ENCODE results near the gene MVD. TPM values are rescaled to one million over a fixed set of nuclear protein-coding genes. Genes with fewer than 3 reads are reported as not detected.
A peak's percentile ranks its signal among the peaks of the same experiment; 100 is the strongest.

Gene MVD
- total and polyA plus RNA-seq, 10 of the 15 experiments (the other 5 are each of a cell fraction or from before 2014, with no cell fraction given) = 5.0 to 147 (median 65.0) TPM

DNA sequence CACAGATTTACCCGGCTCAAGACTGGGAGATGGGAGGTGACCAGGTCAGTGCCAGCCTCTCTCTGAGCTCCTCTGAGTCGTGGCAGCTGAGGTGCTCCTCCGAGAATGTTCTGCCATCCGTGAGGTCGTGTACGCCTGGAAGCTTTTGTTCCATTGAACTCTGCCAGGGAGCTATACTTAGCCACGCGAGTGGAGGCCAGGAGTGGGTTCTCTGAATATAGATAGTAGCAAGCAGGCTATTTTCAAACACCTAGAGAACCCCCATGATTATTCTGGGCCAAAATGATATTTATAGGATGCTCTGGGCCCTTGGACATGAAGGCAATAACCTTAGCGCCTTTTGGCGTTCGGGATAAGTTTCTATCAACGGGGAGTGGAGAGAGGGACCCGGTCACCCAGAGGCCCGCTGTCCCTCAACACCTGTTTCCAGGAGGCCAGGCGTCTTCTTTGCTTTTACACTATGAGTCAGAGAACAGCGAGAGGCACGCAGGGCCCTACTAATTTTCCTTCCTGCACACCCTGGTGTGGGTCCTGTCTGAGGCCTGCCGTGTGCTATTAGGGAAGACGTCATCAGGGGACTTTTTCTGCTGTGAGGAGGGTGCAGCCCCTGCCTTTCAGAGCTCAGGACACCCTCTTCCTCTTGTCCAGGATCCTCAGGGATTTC lies 11.0 kb upstream of the MVD start:
- Histone ChIP-seq H3K36me3 (ENCODE audit: control insufficient read depth in 2 of 2, insufficient read depth in 2 of 2, low read length in 1 of 2) (no peaks in the 10 kb centered on the region), H3K79me2 (ENCODE audit: control insufficient read depth, insufficient read depth, low read length) (no peaks in the 10 kb centered on the region), H3K27me3 (replicated peaks in 1 of 2; ENCODE audit: control insufficient read depth in 2 of 2, insufficient read depth in 2 of 2, low read length in 1 of 2) (no peaks in the 10 kb centered on the region), H3K4me1 (ENCODE audit: control insufficient read depth, insufficient read depth, low read length) (no peaks in the 10 kb centered on the region; the same call in 1 of the 2 replicates), H3K9me3 (replicated peaks; ENCODE audit: control insufficient read depth, insufficient read depth, low read length) (no peaks in the 10 kb centered on the region), H4K20me1 (ENCODE audit: control insufficient read depth, insufficient read depth) (no peaks in the 10 kb centered on the region), H3K4me2 (ENCODE audit: control insufficient read depth, insufficient read depth) (no peak overlapping the region), H3K4me3 (no peak overlapping the region), H3K27ac (ENCODE audit: control insufficient read depth, insufficient read depth) (no peak overlapping the region), H2AFZ (ENCODE audit: control insufficient read depth, low read depth, low read length) (no peak overlapping the region), H3K9ac (ENCODE audit: control insufficient read depth, insufficient read depth, low read length) (no peak overlapping the region)
- ChIA-PET POLR2A (interaction anchor here (0.7 kb wide), 1 partner anchor 10 kb away, joined by 3 read pairs; no protein-coding TSS in a partner anchor), CTCF (interaction anchor here (1.0 to 1.1 kb wide), 2 partner anchors 11 to 22 kb away, joined by 3 read pairs; partner anchors contain the start of gene MVD), RAD21 (ENCODE audit: unreplicated experiment) (no interaction called here), SMC1A (ENCODE audit: uncharacterized antibody, unreplicated experiment) (interaction anchor here (0.7 kb wide), 1 partner anchor 9 kb away, joined by 3 read pairs; no protein-coding TSS in a partner anchor)
- FAIRE-seq (no peak), ATAC-seq (peak; percentile 75), DNase-seq (ENCODE audit: low read depth, low spot score) (no peak)
- WGBS (ENCODE audit: insufficient coverage, insufficient replicate concordance, low lambda C conversion rate, missing lambda C conversion rate) = 44% methylated on average over 19 of the region's 19 CpGs
- intact Hi-C loops (cut with micrococcal nuclease; ENCODE audit: unreplicated experiment) (no loop called here), in situ Hi-C loops (cut with MboI) (no loop called here)
- no TSS peak for BruUV-seq (replicated peaks)
- no peak for TF ChIP-seq PAX5 (IDR thresholded peaks at IDR 0.05; ENCODE audit: borderline replicate concordance, low read depth, low read length)
- no peak for TF ChIP-seq SMAD5 (IDR thresholded peaks at IDR 0.05; ENCODE audit: low read depth)
- TF ChIP-seq IRF3 (IDR thresholded peaks at IDR 0.05) = no peak
- 0 out of 2 replicates have a peak, but pooled peaks have one; percentile 6 for TF ChIP-seq BCL11A (IDR thresholded peaks at IDR 0.05; ENCODE audit: low read depth, low read length)
- no peak for TF ChIP-seq USF2 (IDR thresholded peaks at IDR 0.05; ENCODE audit: borderline replicate concordance, low read depth, low read length)
- no peak for TF ChIP-seq NFXL1 (IDR thresholded peaks at IDR 0.05; ENCODE audit: borderline replicate concordance)
- no peak for TF ChIP-seq ZNF217 (IDR thresholded peaks at IDR 0.05)
- no peak for TF ChIP-seq JUND (IDR thresholded peaks at IDR 0.05; ENCODE audit: low read depth, low read length)
- TF ChIP-seq, protein P1, sequence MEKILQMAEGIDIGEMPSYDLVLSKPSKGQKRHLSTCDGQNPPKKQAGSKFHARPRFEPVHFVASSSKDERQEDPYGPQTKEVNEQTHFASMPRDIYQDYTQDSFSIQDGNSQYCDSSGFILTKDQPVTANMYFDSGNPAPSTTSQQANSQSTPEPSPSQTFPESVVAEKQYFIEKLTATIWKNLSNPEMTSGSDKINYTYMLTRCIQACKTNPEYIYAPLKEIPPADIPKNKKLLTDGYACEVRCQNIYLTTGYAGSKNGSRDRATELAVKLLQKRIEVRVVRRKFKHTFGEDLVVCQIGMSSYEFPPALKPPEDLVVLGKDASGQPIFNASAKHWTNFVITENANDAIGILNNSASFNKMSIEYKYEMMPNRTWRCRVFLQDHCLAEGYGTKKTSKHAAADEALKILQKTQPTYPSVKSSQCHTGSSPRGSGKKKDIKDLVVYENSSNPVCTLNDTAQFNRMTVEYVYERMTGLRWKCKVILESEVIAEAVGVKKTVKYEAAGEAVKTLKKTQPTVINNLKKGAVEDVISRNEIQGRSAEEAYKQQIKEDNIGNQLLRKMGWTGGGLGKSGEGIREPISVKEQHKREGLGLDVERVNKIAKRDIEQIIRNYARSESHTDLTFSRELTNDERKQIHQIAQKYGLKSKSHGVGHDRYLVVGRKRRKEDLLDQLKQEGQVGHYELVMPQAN (conservative IDR thresholded peaks at IDR 0.05) = no peak
- peak; percentile 54; the same call in 1 of the 2 replicates for TF ChIP-seq TCF3 (IDR thresholded peaks at IDR 0.05; ENCODE audit: borderline replicate concordance, insufficient read depth, low read depth, low read length)
- TF ChIP-seq IKZF2 (IDR thresholded peaks at IDR 0.05) = no peak
- TF ChIP-seq SREBF2 (IDR thresholded peaks at IDR 0.05; ENCODE audit: low read length) = no peak
- TF ChIP-seq ATF2 (IDR thresholded peaks at IDR 0.05; ENCODE audit: low read length) = peak; percentile 58; the same call in 1 of the 2 replicates
- TF ChIP-seq TCF12 (IDR thresholded peaks at IDR 0.05; ENCODE audit: low read depth, low read length) = peak; percentile 60
- no peak for TF ChIP-seq USF1 (IDR thresholded peaks at IDR 0.05; ENCODE audit: borderline replicate concordance, extremely low read length, insufficient read depth, low read depth, low read length)

Data from GM12878 (cell line).